ENCODE measurements around the gene SMIM5. TPM values are rescaled to one million over a fixed set of nuclear protein-coding genes. Genes with fewer than 3 reads are reported as not detected.

The SMIM5 gene
- total RNA-seq, 4 donors from 2014 or later, result 0.66 to 1.9 TPM; not detected in 2

DNA sequence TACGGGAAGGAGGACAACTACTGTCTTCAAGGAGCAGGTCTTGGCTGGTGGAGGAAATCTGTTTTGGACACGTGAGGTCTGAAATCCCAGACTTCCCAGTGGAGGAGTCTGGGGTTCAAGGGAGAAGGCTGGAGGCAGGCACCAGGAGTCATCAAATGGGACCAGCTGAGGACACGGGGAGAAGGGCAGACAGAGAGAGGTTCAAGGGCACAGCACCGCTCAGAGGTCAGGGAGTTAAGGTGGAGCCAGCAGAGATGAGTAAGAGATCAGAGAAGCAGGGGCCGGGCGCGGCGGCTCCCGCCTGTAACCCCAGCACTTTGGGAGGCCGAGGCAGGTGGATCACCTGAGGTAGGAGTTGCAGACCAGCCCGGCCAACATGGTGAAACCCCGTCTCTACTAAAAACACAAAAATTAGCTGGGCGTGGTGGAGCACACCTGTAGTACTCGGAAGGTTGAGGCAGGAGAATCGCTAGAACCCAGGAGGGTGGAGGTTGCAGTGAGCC lies 10.4 kb upstream of the SMIM5 start:
- TF ChIP-seq, protein P1, sequence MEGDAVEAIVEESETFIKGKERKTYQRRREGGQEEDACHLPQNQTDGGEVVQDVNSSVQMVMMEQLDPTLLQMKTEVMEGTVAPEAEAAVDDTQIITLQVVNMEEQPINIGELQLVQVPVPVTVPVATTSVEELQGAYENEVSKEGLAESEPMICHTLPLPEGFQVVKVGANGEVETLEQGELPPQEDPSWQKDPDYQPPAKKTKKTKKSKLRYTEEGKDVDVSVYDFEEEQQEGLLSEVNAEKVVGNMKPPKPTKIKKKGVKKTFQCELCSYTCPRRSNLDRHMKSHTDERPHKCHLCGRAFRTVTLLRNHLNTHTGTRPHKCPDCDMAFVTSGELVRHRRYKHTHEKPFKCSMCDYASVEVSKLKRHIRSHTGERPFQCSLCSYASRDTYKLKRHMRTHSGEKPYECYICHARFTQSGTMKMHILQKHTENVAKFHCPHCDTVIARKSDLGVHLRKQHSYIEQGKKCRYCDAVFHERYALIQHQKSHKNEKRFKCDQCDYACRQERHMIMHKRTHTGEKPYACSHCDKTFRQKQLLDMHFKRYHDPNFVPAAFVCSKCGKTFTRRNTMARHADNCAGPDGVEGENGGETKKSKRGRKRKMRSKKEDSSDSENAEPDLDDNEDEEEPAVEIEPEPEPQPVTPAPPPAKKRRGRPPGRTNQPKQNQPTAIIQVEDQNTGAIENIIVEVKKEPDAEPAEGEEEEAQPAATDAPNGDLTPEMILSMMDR (IDR thresholded peaks at IDR 0.05; ENCODE audit: low read depth), result no peak

DNA sequence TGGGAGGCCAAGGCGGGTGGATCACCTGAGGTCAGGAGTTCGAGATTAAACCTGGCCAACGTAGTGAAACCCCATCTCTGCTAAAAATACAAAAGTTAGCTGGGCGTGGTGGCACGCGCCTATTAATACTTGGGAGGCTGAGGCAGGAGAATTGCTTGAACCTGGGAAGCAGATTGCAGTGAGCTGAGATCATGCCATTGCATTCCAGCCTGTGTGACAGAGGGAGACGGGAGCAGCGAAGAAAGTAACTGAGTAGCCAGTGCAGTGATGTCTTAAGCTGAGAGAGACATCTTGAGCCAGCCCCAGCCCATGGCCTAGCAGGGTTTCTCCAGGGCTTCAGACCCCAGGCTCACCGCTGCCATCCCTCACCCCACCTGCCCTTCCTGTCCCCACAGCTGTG lies 9.8 kb upstream of the SMIM5 start:
- TF ChIP-seq, protein P1 (IDR thresholded peaks at IDR 0.05; ENCODE audit: low read depth), result no peak

DNA sequence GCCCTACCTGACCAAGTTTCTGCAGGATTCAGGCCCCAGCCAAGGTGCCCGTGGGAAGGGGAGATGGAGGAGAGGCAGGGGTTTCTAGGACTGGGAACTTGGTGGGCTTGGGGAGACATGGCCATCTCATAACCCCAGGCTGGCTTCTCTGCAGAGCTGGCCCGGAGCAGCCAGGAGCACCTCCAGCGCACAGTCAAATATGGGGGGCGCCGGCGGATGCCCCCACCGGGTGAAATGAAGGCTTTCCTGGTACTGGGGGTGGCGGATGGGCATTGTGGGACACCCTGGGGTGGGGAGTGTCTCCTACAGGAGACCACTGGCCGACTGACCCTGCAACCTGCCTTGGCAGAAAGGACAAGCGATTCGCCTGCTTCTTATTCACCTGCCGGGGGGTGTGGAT lies 9.2 kb upstream of the SMIM5 start:
- TF ChIP-seq, protein P1 (IDR thresholded peaks at IDR 0.05; ENCODE audit: low read depth), result no peak

DNA sequence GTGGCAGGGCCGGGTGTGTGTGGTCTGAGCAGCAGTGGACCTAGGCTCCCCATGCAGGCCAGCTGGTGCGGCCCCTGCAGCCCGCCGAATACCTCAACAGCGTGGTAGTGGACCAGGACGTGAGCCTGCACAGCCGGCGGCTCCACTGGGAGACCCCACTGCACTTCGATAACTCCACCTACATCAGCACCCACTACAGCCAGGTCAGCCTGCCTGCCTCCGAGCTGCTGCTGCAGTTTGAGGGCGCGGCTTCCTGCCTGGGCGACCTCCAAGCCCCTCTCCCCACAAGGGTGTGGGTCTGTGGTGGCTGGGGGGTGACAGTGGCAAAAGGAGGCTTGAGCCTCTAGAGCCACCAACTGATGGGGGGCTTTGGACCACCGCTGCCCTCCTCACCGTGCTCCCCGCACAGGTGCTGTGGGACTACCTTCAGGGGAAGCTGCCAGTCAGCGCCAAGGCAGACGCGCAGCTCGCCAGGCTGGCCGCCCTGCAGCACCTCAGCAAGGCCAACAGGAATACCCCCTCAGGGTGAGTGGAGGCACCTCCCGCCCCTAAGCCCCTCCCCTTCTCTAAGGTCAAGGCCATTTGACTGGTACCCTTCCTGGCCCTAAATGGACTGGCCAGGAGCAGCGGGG lies 8.4 kb upstream of the SMIM5 start:
- TF ChIP-seq, protein P1 (IDR thresholded peaks at IDR 0.05; ENCODE audit: low read depth), result no peak

DNA sequence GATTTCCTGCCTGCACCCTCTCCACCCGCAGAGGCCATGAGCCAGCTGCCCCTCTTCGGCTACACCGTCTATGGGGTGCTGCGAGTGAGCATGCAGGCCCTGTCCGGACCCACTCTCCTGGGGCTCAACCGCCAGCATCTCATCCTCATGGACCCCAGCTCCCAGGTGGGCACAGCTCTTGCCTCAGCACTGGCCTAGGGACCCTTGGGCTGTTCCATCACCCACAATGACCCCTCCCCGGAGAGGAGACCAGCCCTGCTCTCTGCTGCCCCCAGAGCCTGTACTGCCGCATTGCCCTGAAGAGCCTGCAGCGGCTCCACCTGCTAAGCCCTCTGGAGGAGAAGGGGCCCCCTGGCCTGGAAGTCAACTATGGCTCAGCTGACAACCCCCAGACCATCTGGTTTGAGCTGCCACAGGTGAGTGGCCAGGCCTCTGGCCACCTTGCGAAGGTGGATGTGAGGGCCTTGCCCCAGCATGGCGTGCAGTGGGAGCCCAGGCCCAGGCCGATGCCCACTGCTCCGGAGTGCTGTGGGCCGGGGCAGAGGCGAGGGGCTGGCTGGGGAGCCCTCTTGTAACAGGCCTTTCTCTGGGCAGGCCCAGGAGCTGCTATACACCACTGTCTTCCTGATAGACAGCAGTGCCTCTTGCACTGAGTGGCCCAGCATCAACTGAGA lies 7.3 kb upstream of the SMIM5 start:
- TF ChIP-seq, protein P1 (IDR thresholded peaks at IDR 0.05; ENCODE audit: low read depth), result no peak

DNA sequence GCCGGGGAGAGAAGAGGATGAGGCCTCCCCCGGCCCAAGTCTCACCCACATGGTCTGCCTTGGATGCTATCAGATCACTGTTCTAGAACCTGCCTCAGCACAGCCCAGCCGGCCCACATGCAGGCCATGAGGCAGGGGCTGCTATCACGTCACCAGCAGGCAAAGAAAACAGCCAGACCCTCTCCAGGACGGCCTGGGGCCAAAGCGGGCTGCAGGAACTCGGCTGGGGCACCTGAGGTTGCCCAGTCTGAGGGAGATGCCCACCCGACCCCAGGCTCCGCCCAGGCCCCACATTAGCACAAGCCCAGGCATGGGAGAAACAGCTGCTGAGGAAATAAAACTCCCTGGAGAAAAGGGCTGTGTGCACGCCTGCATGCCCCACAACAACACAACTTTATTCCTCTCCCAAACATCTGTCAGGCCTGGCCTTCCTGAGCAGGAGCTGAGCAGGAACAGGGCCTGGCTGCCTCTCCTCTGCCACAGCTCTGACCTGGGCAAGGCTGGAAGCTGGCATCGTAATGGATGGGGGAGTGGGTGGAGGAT lies 6.7 kb upstream of the SMIM5 start:
- TF ChIP-seq, protein P1 (IDR thresholded peaks at IDR 0.05; ENCODE audit: low read depth), result no peak

DNA sequence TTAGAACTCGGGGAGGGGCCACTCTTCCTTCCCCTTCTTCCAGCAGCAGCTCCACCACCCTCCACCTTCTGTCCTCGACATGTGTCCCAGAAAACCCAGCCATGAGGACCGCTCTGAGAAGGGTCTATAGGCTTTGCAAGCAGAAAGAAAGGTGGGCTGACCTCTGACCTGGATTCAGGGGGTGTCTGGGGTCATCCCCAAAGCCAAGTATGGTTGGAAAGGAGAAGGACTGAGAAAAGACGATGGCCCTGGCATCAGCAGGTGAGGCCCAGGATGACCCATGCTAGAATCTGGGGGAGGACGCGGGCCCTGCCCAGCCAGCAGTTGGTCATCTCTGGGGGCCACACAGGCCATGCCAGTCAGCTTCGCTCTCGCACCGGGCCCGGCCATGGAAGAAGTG lies 6.1 kb upstream of the SMIM5 start:
- TF ChIP-seq, protein P1 (IDR thresholded peaks at IDR 0.05; ENCODE audit: low read depth), result no peak

Data from subcutaneous adipose tissue (tissue), 4 donors.